HG03432 (cell line): ENCODE results near the gene PI4KA.
"Not testable (repeated sequence)": the region's sequence is repeated elsewhere in the genome, so short reads cannot be mapped to it uniquely, and the experiment has no call there.

Experiments used
- ATAC-seq: cut with Tn5 transposase; IDR thresholded peaks from one replicate; pipeline ENCODE4 v1.9.1; 2021; ENCODE audit warnings: mild to moderate bottlenecking, moderate library complexity; ENCODE audit not compliant: unreplicated experiment

PI4KA gene

DNA sequence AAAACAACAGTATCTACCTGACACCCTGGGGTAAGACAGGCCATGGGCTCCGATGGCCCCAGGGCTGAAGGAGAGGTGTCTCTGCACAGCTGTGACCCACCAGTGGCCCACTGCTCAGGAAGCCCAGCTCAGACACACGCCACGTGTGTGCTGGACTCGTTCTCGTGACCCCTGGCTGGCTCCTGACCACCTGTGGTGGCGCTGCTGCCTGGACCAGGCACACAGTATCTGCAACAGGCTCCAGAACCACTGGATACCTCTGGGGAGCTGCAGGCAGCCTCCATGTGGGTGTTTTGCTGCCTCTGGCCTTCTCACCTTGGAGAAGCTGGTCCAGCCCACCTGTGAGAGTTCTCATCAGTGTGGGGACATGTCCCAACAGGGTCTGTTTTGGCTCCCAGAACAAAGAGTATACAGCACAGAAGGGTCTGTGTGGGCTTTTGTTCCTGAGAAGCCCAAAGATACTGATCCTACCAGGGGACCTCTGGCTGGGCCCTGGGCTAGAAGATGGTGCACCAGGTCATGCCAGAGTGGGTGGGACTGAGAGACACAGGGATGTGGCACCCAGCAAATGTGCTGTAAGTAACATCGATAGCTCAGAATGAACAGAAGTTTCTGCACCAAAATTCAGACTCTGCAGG lies 106.4 kb downstream of the PI4KA start:
- ATAC-seq, result no peak

DNA sequence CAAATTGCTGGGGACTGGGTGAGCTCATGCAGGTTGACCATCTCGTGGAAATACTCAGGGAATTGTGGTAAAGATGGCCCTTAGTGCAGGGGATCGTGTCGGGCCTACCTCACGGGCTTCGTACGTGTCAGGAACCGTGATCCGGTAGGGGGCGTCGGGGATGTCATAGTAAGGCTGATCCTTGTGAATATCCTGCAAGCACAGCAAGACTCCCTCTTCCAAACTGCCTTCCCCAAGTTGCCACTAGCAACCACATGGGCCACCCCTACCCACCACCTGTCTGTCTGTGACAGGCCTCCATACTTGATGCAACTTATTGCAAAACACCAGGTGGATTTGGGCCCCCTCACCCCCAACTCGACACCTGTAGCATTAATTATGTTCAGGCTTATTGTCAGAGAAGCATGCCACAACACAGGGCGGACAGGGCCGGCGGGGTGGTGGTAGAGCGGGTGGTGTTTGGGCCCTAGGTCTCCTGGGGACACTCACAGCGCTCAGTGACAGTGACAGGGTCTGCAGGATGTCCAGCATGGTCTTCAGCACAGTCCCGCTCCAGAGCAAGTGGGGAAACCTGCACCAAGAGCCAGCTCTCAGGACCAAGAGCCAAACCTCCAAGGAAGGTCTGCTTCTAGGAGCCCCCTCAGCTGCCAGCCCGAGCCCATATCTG lies 107.3 kb downstream of the PI4KA start:
- no peak for ATAC-seq

DNA sequence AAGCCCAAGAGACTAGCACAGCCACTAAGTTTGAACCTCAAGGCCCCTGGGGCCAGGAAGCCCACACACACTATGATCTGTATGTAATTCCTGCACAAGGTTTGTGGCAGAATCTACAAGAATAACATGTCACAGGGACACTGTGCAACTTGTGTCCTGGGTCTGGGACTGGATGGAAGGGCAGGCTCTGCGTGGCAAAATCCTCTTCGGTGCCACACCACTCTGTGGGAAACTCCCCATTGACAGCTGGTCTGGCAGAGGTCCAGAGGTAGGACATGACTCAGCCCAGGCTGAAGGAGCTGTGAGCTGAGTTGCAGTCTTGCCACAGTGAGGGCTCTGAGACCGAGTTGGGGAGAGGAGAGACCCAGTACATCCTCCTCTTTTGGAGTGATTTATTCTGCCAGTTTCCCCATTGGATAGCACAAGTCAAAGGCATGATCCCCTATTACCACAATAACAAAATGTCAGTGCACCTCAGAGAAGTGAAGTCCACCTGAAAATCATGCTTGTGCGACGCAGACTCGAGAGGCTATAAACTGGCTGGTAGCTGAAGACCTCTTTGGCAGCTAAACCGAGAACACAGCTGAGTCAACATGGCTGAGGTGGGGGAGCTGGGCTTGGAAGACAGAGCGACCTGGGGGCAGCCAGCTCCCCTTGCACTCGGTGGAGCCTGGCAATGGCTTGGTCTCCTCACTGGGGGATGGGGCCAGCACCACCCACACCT lies 108.0 kb downstream of the PI4KA start:
- ATAC-seq, result peak; percentile 51

DNA sequence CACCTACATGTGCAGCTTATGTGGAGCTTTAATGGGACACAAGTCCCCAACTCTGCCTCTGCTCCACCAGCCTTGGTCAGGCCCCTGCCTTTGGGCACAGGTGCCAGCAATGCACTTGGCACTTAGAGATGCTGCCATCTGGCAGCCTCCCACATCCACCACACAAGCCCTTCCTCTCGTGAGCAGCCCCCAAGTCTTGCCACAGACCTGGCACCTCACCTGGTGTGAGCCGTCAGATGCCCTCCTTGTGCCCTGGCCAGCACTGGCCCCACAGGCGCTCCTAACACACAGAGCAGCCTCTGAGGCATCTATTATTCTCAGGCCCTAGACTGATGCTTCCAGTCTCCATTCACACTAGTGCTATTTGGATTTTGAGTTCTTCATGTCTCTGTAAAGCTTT lies 109.2 kb downstream of the PI4KA start:
- no peak for ATAC-seq

DNA sequence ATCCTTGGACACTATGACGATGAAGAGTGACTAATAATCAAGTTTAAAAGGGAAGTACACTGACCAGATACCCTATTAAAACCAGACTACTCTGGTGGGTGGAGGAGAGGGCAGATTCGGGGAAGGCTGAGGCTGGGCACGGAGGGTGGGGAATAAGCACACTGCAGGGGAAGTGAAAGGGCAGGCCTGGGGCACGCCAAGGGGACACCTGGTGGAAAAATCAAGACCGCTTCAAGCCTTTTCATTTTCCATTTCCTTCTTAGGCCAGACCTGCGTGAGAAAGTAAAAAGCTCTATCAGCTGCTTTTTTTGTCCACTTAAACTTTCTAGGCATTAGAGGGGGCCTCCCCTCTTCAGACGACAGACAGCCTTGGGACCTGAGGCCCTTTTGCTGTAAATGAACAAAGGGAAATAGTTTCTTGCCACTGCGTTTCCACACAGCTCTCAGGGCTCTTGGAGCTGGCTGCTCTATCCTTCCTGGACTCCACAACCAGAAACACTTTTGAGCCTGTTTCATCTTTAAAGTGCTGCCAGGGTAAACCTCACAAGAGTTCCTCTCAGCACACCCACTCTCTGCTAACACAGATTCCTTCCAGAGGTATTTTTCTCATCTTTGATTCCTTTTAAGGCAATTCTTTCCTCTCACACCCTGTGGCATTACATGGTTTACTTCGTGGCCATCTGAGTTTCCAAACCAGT lies 109.7 kb downstream of the PI4KA start:
- ATAC-seq, result peak; percentile 79

DNA sequence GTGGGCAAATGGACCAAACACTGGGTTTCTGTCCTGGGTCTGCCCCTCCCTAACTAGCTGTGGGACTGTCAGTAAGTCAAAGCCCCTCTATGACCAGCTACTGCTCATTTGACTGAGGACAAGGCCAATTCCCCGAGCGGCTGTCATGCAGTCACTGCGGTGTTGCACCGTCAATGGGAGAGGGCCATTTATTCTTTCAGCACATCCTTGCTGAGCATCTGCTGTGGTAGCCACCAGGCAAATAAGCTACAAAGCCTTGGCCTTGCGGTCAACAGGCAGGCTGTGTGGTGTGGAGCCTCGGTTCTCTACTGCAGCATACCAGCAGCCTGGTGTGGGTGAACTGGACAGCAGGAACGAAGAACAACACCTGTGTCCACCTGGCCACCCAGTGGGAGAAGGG lies 110.5 kb downstream of the PI4KA start:
- ATAC-seq, result no peak

DNA sequence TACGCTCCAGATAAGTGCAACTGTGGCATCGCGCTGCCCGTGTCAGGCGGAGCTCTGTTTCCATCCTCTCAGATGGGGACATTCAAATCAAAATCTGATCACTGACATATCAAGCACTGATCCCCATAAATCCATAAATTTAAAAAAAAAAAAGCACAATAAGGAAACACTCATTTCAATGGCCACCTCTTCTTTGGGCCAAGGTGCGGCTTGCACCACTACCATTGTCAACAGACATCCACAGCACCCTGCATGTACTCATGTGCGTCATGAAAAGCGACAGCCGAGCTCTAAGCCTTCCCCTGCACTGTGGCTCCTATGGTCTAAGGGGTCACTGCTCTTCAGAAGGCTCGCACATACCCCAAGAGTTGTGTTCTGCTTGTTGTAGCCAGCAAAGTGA lies 111.4 kb downstream of the PI4KA start:
- no peak for ATAC-seq

DNA sequence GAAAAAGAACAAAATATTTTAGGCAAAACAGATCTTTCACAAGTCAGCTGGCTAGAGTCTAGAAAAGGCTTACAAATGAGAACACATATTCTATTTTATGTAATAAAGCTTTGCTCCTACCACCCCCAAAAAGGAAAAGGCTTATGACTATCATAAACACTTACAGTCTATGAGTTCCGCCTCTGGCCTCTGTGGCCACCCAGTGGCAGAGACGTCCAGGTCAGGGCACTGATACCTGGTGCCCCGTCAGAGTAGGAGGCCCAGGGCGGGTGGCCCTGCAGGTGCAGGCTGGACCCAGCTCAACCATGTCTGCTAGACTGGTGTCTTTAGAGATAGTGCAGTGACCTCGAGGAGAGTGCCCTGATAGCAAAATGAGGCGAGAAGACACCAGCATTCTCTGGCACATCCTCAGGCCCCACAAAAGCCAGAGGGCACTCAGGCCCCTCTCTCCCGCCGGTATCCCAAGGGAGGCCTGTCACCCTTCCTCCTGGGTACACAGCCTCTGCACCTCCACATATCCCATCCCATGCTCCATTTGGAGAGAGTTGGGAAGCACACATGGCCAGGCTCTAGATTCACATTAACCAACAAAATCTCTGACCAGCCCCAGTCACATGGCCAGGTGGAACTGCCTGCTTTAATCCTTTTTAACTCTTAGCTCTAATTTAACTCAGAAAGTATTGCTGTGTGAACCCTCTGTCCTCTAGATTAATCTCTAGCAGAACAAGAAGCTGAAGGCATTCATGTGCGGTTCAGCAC lies 112.0 kb downstream of the PI4KA start:
- ATAC-seq, result no peak

DNA sequence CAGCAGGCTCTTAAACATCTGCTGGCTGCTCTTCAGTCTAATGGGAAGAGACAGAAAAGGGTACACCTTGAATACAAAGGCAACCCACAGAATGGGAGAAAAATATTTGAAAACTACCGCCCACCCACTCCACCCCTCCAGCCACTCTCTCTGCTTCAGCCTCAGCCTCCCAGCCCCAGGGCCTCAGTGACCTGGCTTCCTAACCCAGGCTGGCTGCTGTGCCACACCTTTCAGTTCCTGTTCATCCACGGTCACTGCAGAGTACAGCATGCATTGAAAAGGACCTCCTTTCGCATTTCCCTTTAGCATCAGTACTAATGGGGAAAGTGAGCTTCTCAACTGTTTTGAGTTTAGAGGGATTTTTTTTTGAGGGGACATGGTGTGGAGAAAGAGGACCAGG lies 113.5 kb downstream of the PI4KA start:
- ATAC-seq, result no peak

DNA sequence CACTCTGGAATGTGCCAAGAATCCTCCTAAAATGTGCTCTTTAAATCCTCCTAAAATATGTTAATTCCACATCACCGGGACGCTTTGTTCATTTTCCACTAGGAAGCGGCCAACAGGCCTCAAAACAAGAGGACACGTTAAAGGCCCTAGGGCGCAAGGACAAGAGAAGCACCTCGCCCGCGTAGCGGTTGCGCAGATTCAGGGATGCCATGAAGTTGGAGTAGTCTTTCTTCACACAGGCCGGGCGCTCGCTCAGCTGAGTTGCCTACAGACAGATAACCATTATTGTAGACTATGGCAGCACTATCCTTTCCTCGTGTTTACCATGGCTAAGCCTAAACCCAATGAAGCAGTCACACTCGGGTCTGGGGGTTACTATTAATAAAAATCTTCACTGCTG lies 114.2 kb downstream of the PI4KA start:
- no peak for ATAC-seq

DNA sequence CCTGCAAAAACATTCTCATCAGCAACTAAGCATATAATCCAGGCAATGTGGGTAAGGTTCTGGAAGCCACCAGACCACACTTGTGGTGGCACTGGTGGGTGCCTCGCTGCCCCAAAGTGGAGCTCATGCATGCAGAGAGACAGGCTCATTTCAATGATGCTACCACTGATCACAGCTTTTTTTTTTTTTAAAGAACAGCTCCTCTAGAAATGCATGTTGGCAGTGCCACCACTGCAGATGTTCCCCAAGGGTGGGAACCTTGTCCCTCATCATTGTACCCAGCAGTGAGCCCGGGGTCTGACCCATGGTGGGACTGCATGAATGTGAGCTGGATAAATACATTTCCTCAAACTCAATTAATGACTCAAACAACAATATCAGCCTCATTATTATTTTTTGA lies 115.8 kb downstream of the PI4KA start:
- ATAC-seq, result no peak

DNA sequence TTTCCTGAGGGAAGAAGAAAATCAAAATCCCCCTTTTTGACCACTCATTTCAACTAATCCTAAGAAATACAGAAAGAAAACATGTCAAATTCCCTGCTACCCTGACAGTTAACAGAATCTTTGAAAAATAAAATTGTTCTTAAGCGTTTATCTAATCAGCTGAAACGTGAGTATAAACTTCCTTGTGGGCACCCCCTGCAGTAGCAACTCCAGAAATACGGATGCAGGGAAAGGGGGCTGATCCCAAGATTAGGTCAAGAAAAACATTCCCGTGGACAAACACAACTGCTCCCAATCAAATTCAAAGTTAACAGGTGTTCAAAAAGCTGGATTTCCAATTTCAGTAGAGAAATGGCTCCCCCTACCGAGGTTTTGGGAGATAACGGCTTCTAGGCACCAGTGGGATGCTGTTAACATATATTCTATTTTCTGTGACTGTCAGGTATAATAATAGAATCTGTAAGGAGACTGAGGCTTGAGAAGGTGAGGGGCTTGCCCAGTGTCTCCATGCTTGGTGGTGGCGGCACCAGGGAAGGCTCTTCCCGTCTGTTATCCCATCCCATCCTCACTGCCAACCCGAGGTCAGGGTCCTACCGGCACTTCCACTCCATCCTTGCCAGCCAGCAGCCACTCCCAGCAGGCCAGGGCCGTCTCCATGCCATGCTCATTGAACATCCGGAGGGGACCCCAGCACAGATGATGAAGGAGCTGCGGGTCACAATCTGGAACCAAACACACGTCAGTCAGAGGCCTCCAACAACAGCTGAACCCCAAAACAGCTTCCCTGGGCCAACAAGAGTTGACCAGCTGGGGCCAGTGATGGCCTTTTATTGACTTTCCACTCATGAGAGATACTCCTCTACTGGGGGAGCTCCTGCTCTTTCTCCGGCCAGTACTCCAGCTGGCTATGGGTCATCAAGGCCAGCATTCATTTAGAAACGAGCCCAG lies 116.7 kb downstream of the PI4KA start:
- no peak for ATAC-seq

DNA sequence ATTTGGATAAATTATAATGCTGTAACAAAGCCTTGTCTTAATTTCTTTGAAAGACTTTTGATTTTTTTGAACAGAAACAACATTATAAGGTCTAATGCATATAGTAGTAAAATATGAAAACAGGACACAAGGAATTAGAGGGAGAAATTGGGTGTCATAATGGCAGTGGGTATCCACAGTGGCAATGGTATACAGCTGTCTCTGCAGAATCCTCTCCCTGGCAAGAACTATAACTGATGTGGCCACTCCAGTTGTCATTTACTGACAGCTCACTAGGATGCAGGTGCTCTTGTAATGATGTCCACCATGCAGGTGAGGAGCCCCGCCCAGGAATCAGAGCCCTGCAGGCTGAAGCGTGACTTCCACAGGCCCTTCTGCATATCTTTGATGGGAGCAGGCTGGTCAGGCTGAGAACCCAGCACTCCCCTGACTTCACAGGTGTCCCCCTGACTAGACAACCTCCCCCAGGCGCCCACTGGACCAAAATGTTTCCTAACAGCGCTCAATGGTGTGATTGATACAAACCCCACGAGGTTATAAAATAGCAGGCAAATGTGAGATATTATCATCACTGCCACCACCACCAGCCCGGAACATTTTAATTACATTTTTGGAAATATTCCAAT lies 117.5 kb downstream of the PI4KA start:
- ATAC-seq, result no peak

DNA sequence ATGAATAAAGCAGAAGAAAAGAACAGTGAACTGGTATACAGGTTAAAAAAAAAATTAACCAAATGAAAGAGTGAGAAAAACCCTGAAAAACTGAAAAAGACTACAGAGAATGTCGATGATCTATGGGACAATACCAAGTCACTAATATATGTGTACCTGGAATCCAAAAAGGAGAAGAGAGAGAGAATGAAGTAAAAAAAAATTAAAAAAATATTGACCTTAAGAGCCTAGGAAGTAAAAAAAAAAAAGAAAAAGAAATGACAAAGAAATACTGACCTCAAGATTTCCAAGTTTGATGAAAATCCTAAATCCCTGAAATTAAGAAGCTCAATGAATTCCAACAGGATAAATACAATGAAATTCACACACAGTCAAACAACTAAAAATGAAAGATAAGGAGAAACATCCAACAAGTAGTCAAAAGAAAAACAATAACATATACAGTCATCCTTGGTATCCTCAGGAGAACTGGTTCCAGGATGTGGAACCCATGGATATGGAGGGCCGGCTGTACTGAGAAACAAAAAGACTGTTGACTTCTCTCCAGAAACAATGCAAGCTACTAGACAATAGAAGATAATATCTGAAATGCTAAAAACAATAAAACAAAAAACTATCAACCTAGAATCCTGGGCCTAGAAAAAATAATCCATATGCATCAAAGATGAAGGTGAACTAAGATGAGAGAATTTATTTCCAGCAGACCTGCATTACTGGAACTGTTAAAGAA lies 118.2 kb downstream of the PI4KA start:
- ATAC-seq, result no peak

DNA sequence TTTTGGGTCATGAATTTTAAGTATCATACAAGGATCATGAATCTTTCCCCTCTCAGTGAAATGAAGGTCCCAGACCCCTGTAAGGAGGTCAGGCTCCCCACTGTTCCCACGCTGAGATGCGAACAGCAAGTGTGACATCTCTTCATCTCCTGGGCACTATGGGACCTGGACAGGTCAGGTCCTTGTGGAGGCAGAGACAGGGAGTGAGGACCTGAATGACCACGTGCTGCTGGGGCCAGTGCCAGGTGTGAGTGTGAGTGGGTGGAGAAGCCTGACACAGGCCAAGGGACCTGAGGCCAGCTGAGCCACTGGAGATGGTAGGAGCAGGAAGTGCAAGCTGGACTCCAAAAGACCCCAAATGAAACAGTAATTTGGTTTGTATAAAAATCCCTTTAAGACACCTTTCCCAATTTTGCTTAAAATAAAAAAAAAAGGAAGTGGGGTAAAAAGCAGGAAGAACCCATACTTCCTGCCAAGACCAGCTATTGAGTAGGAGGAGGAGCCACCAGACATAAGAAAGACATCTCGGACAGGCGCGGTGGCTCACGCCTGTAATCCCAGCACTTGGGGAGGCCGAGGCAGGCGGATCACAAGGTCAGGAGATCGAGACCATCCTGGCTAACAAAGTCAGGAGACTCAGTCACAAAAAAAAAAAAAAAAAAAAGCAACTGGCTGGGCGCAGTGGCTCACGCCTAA lies 120.1 kb downstream of the PI4KA start:
- no peak for ATAC-seq

DNA sequence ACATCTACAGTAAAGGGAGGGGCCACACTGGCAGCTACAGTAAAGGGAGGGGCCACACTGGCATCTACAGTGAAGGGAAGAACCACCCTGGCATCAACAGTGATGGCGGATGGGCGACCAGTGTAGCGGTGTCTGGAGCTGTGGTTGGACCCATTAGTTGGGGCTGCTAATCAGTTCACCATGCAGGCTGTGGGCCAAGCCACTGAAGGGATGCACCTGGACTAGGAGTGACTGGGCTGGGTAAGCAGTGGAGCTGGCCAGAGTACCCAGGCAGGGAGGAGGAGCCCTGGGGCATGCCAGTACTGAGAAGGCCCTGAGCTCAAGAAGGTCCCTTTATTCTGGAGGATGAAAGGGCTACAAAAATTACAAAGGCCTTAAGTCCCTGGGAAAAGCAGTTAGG lies 121.7 kb downstream of the PI4KA start:
- ATAC-seq, result not testable (repeated sequence)

DNA sequence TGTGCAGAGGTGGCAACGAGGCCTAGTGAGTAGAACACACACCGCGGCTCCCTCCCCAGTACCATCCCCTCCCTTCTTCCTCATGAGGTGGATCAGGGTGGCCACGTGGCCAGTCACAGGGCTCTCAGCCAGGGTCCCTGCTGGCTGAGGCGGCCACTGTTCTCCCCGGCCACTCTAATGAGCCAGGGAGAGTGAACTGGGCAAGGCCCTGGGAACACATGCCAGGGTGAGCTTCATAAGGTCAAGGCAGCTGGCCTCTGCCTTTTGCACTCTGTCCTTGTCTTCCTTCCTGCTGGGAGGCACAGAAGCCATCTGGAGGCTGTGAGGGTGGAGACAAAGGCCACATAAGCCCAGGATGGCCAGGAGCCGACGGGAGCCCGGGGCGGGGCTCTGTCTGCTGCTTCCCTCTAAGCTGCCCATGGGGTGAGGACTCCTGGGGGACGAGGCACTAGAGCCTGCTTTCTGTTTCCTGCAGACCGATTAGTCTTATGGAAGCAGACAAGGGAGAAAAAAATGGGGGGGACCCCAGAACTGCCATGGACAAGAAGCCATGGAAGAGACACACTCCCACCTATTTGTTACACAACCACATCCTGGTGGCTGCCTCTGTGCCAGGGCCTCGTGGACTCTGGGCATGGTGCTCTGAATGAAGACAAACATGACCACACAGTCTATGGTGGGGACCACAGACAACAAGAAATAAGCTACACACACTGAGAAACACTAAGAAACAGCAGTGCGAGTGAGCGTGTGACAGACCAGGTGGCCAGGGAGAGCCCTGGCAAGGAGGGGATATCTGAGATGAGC lies 123.1 kb downstream of the PI4KA start:
- not testable (repeated sequence) for ATAC-seq
